HG03342 (cell line): Measurements from ENCODE around the gene OR4C45.
"Not testable (repeated sequence)": the region's sequence is repeated elsewhere in the genome, so short reads cannot be mapped to it uniquely, and the experiment has no call there.

ENCODE experiments used
- ATAC-seq: cut with Tn5 transposase; IDR thresholded peaks from one replicate; pipeline ENCODE4 v1.9.1; 2021; ENCODE audit warnings: mild to moderate bottlenecking, moderate library complexity; ENCODE audit not compliant: unreplicated experiment

Gene OR4C45

GRCh38 chr11:50032574-50032973 is at the start of gene OR4C45:
OR4C45 (plus strand) TSS chr11:50032874.
- ATAC-seq: no peak

- peak; percentile 49 for ATAC-seq
These were observed 37.1 kb upstream of the OR4C45 start for GRCh38 chr11:49995565-49995964.

GRCh38 chr11:50030193-50030592 is 2.5 kb upstream of the OR4C45 start:
- ATAC-seq: no peak

- ATAC-seq: not testable (repeated sequence)
These were observed 3.6 kb downstream of the OR4C45 start for GRCh38 chr11:50036239-50036638.

GRCh38 chr11:50037251-50037650 is 4.6 kb downstream of the OR4C45 start:
- ATAC-seq: no peak

GRCh38 chr11:50044647-50045046 is 12.0 kb downstream of the OR4C45 start:
- no peak for ATAC-seq

GRCh38 chr11:50063056-50063455 is 30.4 kb downstream of the OR4C45 start:
- ATAC-seq: not testable (repeated sequence)

GRCh38 chr11:50070389-50070788 is 37.7 kb downstream of the OR4C45 start:
- no peak for ATAC-seq

GRCh38 chr11:50071584-50072225 is 39.0 kb downstream of the OR4C45 start:
- no peak for ATAC-seq

- no peak for ATAC-seq
These were observed 39.8 kb downstream of the OR4C45 start for GRCh38 chr11:50072226-50073112.

- ATAC-seq: no peak
These were observed 40.7 kb downstream of the OR4C45 start for GRCh38 chr11:50073113-50074105.

- no peak for ATAC-seq
These were observed 41.5 kb downstream of the OR4C45 start for GRCh38 chr11:50074161-50074560.

- ATAC-seq: no peak
These were observed 43.2 kb downstream of the OR4C45 start for GRCh38 chr11:50075856-50076255.

- no peak for ATAC-seq
These were observed 44.9 kb downstream of the OR4C45 start for GRCh38 chr11:50077526-50077925.

GRCh38 chr11:50078001-50078400 is 45.3 kb downstream of the OR4C45 start:
- no peak for ATAC-seq

GRCh38 chr11:50078946-50079345 is 46.3 kb downstream of the OR4C45 start:
- not testable (repeated sequence) for ATAC-seq

GRCh38 chr11:50080256-50080655 is 47.6 kb downstream of the OR4C45 start:
- no peak for ATAC-seq
